ENCODE data around the gene EIF4G1.
"Not testable (repeated sequence)": the region's sequence is repeated elsewhere in the genome, so short reads cannot be mapped to it uniquely, and the experiment has no call there.

Gene EIF4G1, protein sequence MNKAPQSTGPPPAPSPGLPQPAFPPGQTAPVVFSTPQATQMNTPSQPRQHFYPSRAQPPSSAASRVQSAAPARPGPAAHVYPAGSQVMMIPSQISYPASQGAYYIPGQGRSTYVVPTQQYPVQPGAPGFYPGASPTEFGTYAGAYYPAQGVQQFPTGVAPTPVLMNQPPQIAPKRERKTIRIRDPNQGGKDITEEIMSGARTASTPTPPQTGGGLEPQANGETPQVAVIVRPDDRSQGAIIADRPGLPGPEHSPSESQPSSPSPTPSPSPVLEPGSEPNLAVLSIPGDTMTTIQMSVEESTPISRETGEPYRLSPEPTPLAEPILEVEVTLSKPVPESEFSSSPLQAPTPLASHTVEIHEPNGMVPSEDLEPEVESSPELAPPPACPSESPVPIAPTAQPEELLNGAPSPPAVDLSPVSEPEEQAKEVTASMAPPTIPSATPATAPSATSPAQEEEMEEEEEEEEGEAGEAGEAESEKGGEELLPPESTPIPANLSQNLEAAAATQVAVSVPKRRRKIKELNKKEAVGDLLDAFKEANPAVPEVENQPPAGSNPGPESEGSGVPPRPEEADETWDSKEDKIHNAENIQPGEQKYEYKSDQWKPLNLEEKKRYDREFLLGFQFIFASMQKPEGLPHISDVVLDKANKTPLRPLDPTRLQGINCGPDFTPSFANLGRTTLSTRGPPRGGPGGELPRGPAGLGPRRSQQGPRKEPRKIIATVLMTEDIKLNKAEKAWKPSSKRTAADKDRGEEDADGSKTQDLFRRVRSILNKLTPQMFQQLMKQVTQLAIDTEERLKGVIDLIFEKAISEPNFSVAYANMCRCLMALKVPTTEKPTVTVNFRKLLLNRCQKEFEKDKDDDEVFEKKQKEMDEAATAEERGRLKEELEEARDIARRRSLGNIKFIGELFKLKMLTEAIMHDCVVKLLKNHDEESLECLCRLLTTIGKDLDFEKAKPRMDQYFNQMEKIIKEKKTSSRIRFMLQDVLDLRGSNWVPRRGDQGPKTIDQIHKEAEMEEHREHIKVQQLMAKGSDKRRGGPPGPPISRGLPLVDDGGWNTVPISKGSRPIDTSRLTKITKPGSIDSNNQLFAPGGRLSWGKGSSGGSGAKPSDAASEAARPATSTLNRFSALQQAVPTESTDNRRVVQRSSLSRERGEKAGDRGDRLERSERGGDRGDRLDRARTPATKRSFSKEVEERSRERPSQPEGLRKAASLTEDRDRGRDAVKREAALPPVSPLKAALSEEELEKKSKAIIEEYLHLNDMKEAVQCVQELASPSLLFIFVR (N-terminal part only)

DNA sequence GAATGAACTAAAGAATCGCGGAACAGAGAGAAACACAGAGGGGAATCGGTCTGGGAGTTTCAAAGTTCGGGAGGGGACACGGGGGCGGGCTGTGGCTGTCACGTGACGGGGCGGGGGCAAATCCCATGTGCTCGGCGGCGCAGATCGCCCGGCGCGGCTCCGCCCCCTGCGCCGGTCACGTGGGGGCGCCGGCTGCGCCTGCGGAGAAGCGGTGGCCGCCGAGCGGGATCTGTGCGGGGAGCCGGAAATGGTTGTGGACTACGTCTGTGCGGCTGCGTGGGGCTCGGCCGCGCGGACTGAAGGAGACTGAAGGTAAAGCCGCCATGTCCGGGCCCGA, at the start of gene EIF4G1:
TSS of gene EIF4G1 (plus strand) at position 244 of the 337 bp plus-strand sequence. CDS start 1,191 bp downstream, outside the sequence.
- DNase-seq: peak; percentile 97

DNA sequence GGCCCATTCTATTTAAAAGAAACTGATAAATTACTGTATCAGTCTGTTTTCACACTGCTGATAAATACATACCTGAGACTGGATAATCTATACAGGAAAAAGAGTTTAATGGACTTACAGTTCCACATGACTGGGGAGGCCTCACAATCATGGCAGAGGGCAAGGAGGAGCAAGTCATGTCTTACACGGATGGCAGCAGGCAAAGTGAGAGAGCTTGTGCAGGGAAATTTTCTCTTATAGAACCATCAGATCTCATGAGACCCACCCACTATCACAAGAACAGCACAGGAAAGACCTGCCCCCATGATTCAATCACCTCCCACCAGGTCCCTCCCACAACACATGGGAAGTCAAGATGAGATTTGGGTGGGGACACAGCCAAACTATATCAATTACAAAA, 47.2 kb upstream of the EIF4G1 start:
- DNase-seq: not testable (repeated sequence)

DNA sequence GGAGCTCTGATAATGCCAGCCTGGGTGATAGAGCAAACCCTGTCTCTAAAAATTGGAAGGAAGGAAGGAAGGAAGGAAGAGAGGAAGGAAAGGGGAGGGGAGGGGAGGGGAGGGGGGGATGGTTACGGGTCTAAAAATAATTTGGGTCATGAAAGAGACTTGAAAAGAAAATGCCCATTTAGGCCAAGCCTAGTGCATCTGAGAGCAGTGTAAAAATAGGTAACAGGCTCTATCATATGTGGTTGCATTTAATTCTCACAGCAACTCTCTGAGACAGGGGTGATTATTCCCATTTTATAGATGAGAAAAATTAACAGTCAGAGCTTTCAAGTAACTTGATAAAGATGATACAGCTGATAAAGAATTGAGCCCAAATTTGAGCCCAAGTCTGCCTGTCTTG, 42.1 kb upstream of the EIF4G1 start:
- DNase-seq: no peak

DNA sequence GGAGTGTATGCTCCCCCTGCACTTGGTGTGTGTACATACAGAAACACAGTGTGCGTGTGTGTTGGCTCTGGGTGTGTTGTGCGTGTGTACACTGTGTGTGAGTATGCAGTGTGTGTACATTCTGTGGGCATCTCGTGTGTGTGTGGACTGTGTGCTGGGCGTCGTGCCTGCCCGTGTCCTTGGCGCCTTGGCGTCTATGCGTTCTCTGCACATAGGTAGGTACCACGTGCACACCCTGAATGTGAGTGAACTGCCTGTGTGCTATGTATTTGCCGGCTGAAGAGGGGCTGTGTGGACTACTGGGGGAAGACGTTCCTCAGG, 39.1 kb upstream of the EIF4G1 start:
- DNase-seq: no peak

DNA sequence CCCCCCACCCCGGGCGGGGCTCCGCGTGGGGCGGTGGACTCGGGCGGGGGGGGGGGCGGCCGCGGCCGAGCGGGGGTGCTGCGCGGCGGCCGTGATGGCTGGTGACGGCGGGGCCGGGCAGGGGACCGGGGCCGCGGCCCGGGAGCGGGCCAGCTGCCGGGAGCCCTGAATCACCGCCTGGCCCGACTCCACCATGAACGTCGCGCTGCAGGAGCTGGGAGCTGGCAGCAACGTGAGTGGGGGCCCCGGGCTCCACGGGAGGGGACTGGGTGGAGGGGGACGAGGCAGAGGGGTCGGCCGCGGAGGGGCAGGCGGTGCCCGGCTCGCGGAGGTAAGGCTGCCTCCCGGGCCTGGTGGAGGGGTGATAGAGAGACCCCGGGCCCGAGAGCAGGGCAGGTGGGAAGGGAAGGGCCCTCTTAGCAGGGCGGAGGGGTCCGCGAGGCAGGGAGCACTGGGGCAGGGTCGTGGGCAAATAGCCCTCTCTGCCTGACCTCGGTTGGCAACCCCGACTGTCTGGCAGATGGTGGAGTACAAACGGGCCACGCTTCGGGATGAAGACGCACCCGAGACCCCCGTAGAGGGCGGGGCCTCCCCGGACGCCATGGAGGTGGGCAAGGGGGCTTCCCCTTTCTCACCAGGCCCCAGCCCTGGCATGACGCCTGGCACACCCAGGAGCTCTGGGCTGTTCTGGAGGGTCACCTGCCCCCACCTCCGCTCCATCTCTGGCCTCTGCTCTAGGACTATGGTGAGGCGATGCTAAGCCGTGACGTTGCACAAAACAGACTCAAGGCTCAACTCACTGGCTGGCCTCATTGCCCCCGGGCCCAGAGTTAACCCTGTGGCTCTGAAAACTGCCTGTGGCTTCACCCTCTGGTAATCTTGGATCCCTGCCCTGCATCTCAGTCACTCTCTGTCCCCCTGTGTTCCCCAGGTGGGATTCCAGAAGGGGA, 38.2 kb upstream of the EIF4G1 start, which contains the start of gene ECE2:
TSS of gene ECE2 (plus strand) at position 62 of the 950 bp plus-strand sequence. CDS start at position 194, 132 bp downstream.
- DNase-seq: no peak

DNA sequence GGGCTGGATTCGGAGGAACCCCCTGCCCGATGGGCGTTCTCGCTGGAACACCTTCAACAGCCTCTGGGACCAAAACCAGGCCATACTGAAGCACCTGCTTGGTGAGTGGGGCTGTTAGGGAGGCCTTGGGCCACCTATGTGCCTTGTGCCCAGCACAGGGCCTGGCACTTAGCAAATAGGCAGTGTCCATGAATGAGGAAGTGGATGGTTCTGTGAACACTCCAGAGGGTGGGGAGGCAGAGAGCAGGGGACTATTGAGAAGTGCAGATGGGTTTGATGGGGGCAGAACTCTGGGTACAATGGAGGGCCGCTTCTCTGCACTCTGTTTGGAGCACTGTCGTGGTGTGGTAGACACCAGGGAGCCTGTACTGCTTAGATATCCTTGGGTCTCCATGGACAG, 37.0 kb upstream of the EIF4G1 start:
- DNase-seq: no peak

DNA sequence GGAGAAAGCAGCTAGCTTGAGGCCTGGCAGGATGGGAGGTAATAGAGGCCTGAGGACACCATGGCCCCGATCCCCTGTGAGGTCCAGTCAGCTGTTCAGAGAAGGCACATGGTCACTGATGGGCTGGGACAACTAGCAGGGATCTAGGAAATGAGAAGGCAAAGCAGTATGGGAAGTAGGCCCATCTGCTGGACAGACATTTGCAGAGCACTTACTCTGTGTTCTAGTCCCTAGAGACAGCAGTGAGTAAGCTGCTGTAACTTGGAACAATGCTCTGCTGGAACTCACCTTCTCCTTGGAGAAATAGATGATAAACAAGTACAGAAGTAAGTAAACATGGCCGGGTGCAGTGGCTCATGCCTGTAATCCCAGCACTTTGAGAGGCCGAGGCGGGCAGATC, 31.5 kb upstream of the EIF4G1 start:
- DNase-seq: no peak

DNA sequence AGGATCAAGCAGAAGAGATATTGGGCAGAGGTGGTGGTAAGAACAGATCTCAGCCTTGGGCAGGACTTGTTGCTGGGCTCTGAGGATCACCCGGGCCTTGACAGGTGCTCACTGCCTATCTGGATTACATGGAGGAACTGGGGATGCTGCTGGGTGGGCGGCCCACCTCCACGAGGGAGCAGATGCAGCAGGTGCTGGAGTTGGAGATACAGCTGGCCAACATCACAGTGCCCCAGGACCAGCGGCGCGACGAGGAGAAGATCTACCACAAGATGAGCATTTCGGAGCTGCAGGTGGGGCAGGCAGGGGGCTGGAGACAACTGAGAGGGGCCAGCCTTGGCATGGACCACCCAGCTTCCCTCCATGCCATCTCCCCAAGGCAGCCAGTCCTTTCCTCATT, 30.7 kb upstream of the EIF4G1 start:
- no peak for DNase-seq

DNA sequence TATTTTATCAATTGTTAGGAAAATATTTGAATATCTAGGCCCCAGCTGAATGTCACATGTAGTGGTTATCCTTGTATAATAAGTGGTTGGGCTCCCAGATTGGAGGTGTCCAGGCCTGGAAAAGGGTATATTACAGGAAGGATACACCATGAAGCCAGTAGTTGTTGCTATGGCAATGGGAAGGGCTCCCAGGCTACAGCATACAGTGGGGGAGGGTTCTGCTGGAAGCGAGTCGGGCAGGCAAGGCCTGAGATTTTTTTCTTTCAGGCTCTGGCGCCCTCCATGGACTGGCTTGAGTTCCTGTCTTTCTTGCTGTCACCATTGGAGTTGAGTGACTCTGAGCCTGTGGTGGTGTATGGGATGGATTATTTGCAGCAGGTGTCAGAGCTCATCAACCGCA, 29.7 kb upstream of the EIF4G1 start:
- peak; percentile 88 for DNase-seq

DNA sequence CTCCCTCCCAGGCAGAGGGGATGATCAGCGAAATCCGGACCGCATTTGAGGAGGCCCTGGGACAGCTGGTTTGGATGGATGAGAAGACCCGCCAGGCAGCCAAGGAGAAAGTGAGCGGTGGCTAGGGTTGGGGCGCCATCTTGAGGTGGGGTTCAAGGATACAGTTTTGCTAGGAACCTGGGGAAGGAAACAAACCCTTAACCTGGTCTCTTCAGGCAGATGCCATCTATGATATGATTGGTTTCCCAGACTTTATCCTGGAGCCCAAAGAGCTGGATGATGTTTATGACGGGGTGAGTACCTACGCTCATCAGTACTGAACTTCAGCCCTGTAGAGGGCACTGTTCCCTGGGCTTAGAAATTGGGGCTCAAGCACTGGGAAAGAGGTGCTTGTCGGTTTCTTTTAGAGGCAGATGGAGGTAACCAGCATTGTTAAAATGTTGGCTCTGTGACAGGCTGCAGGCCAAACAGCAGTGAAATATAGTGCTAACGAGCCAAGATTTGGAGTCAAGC, 24.9 kb upstream of the EIF4G1 start:
- DNase-seq: peak; percentile 85

DNA sequence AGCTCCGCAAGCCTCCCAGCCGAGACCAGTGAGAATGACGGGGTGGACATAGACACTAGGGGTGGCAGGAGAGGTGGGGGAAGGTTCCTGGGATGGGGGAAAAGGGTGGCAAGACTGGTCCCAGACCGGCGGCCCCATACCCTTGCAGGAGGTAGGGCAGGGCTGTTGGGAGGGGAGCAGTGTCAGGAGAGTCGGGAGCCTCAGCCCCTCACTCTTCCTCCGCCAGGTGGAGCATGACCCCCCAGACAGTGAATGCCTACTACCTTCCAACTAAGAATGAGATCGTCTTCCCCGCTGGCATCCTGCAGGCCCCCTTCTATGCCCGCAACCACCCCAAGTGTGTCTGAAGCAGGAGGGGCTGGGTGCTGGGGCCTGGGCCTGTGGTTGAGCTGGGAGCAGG, 24.1 kb upstream of the EIF4G1 start:
- no peak for DNase-seq

DNA sequence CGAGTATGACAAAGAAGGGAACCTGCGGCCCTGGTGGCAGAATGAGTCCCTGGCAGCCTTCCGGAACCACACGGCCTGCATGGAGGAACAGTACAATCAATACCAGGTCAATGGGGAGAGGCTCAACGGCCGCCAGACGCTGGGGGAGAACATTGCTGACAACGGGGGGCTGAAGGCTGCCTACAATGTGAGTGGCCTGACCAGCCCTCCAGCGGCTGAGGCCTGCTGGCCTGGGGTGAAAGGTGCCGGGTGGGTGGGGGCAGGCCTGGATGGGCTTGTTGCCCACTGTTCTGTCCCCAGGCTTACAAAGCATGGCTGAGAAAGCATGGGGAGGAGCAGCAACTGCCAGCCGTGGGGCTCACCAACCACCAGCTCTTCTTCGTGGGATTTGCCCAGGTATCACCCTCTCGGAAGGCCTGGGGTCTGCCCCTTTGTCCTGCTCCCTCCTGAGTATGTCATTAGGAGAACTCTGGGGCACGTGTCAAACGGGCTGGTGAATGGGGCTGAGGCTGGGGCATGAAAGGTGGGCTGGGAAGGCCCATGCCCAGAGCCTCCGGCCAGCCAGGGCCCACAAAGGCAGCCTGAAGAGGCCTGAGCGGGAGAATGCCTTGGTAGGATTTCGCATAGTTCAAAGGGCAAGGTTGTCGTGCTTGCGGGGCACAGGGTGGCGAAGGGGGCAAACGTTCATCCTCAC, 23.2 kb upstream of the EIF4G1 start:
- DNase-seq: no peak

DNA sequence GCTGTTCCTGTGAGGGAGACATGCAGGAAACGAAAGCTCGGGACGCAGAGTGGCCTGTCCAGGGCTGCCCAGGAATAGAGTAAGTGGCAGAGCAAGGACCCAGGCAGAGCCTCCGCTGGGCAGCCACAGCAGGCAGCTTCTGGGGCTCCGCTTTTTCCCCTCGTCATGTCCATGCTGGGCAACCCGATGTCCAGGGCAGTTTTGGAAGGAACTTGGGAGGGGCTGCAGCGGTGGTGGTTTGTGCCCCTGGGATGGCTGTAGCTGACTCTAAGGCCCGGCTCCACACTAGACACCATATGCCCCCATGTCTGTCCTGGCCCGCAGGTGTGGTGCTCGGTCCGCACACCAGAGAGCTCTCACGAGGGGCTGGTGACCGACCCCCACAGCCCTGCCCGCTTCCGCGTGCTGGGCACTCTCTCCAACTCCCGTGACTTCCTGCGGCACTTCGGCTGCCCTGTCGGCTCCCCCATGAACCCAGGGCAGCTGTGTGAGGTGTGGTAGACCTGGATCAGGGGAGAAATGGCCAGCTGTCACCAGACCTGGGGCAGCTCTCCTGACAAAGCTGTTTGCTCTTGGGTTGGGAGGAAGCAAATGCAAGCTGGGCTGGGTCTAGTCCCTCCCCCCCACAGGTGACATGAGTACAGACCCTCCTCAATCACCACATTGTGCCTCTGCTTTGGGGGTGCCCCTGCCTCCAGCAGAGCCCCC, 22.5 kb upstream of the EIF4G1 start:
- no peak for DNase-seq

DNA sequence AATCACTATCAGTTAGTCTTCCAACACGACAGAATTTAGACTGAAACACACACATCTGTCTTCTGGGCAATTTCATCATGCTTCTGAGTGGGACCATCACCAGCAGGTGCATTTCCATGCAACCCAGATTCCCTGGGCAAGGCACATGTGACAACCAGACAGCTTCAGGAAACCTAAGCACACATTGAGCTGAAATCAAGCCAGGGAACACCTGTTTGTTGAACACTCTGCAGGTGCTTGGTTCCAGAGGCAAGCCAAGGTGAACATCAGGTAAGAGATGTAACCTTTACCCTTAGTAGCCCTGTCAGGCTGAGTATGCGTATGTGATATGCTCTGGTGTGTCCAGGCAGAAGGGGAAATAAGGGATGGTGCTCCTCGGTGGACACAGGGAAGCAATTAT, 18.6 kb upstream of the EIF4G1 start:
- no peak for DNase-seq

DNA sequence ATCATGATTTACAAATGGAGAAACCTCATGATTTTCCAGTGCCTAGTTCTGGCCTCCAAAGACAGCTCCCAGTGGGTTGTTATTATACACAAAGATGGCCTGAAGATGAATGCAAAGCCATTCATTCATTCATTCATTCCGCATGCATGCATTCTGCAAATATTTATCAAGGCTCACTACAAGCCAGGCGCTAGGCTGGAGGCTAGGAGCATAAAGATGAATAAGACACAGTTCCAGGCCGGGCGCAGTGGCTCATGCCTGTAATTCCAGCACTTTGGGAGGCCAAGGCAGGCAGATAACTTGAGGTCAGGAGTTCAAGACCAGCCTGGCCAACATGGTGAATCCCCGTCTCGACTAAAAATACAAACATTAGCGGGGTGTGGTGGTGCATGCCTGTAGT, 17.8 kb upstream of the EIF4G1 start:
- DNase-seq: no peak

DNA sequence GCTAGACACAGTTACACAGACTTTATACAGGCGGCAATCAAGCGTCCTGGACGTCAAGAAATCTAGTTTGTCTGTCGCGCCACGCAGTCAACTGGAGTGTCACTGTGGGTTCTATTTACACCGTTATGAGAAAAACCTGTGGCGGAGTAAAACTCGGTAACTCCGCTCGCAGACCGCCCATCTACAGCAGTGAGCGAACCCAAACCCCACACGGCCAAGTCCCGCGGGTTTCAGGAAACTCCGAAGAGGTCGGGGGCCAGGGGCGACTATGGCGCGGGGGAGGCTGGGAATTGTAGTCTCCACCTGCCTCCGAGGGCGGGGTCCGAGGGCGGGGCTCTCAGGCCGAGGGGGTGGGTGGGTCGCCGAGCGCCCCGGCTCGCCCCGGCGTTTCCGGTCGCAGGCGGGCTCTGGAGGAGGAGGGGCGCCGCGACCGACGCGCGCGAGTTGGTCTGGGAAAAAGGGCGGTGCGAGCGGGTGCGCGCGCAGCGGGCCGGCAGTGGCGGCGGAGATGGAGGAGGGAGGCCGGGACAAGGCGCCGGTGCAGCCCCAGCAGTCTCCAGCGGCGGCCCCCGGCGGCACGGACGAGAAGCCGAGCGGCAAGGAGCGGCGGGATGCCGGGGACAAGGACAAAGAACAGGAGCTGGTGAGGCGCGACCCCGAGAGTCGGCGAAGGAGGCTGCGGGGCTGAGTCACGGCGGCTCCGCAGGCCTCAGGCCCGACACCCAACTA, 15.5 kb upstream of the EIF4G1 start, which contains the start of gene PSMD2:
TSS of gene PSMD2 (plus strand) at position 483 of the 729 bp plus-strand sequence. CDS start at position 509, 26 bp downstream.
- peak; percentile 99 for DNase-seq

DNA sequence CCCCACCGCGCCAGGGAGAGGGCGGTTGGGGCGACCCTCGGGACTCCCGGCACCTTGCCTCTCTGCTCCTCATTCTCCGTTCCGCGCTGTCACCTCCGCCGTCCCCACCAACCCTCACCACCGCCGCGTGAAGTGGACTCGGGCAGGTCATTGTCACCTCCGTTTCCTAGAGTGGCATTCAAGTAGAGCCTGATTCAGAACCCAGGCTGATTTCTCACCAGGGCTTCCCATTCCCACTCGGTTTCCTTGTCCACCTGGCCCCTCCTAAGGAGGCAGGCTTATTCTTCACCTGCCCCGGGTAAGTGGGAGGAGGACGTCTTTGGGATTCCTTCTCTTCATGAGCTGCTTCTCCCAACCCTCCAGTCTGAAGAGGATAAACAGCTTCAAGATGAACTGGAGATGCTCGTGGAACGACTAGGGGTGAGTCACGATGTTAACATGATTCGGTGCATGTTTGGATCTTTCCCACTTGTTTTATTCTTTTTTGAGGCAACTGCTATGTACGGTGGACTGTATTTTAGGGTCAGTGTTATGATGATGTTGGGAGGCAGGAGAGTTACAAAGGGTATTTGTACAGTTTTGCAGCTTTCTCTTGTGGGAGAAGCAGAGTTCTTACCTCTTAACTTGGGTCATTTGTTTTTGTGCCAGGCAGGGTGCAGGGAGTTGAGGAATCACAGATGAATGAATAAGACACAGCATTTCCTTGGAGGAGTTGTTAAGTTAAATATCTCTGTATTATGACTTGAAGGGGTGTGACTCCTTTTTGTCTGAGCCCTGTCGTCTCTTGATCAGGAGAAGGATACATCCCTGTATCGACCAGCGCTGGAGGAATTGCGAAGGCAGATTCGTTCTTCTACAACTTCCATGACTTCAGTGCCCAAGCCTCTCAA, 14.7 kb upstream of the EIF4G1 start:
- DNase-seq: no peak

DNA sequence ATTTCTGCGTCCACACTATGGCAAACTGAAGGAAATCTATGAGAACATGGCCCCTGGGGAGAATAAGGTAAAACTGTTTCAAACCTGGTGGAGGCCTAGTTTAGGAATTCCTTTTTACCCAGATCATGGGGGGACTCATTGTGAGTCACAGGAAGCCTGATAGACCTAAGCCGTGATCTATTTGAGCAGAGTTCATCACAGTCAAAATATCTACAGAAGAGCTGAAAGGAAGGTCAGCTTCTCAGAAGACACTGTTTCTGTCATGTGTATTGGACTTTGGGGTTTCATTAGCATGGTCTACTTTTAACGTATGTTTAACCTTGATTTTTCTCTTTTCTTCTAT, 14.1 kb upstream of the EIF4G1 start:
- no peak for DNase-seq

DNA sequence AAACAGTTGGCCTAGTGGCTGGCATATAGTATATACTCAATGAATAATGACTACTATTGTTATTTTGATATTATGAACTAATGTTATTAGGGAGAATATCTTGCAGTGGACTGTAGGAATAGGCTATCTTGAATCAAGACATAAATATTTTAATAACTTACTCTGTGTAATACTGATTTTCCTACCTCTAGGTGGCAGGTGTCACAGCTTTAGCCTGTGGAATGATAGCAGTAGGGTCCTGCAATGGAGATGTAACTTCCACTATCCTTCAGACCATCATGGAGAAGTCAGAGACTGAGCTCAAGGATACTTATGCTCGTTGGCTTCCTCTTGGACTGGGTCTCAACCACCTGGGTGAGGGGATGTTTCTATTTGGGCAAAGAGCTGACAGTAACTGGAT, 8.8 kb upstream of the EIF4G1 start:
- DNase-seq: no peak

Data from islet precursor cell (in vitro differentiated cells).